ENCODE results near the gene MYL12A. TPM values are rescaled to one million over a fixed set of nuclear protein-coding genes. Genes with fewer than 3 reads are reported as not detected.

The MYL12A gene
- total RNA-seq, 1 donor from 2014 or later, result 702 TPM

DNA sequence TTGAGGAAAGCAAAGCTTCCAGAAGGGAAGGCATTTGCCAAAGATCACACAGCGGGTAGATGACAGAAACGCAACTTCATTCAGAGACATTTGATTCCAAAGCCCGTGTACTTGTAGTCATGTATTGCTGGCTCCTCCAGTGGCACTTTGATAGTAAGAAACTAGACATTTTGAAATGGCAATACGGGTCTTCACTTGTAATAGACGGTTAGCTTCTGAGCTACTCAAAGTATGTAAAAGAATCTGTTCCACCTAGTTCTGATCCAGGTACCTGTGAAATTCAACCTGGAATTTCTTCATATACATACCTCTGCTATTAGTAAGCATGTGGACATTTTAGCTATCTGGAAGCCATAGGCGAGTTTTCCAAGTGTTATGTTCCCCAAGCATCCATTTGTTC, 26.1 kb upstream of the MYL12A start:
- FAIRE-seq, result no peak
- H3K27me3 ChIP-seq (ENCODE audit: control insufficient read depth, insufficient read depth, low read length), result no peaks in the 10 kb centered on the region
- no peak overlapping the region for H3K4me3 ChIP-seq (ENCODE audit: low read depth, low read length)
- peak; percentile 8 for DNase-seq (ENCODE audit: low read depth)
- no peaks in the 10 kb centered on the region for H3K36me3 ChIP-seq (ENCODE audit: control insufficient read depth, insufficient read depth, low read length)
- TF ChIP-seq, protein P1, sequence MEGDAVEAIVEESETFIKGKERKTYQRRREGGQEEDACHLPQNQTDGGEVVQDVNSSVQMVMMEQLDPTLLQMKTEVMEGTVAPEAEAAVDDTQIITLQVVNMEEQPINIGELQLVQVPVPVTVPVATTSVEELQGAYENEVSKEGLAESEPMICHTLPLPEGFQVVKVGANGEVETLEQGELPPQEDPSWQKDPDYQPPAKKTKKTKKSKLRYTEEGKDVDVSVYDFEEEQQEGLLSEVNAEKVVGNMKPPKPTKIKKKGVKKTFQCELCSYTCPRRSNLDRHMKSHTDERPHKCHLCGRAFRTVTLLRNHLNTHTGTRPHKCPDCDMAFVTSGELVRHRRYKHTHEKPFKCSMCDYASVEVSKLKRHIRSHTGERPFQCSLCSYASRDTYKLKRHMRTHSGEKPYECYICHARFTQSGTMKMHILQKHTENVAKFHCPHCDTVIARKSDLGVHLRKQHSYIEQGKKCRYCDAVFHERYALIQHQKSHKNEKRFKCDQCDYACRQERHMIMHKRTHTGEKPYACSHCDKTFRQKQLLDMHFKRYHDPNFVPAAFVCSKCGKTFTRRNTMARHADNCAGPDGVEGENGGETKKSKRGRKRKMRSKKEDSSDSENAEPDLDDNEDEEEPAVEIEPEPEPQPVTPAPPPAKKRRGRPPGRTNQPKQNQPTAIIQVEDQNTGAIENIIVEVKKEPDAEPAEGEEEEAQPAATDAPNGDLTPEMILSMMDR (IDR thresholded peaks at IDR 0.05; ENCODE audit: insufficient read depth, low read length, severe bottlenecking), result no peak

DNA sequence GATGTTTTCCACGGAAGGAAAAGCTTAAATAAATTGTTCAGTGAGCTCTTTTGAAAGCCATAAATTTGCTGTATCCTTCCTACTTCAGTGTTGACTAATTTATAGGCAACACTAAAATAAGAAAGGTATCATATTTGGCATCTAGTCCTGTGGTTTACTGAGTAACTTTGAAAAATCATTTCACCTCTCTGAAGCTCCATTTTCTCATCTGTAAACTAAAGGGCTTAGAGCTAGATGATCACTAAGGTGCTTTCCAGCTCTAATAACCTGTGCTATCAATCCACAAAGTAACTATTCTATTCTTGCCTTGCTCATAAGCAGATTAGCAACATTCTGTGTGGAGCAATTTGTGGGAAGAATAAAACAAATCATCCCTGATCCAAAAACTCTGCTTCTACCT, 24.2 kb upstream of the MYL12A start:
- TF ChIP-seq, protein P1 (IDR thresholded peaks at IDR 0.05; ENCODE audit: insufficient read depth, low read length, severe bottlenecking), result no peak
- H3K36me3 ChIP-seq (ENCODE audit: control insufficient read depth, insufficient read depth, low read length), result no peaks in the 10 kb centered on the region
- FAIRE-seq (no peak), DNase-seq (ENCODE audit: low read depth) (no peak)
- H3K4me3 ChIP-seq (ENCODE audit: low read depth, low read length), result no peak overlapping the region
- H3K27me3 ChIP-seq (ENCODE audit: control insufficient read depth, insufficient read depth, low read length), result no peaks in the 10 kb centered on the region

DNA sequence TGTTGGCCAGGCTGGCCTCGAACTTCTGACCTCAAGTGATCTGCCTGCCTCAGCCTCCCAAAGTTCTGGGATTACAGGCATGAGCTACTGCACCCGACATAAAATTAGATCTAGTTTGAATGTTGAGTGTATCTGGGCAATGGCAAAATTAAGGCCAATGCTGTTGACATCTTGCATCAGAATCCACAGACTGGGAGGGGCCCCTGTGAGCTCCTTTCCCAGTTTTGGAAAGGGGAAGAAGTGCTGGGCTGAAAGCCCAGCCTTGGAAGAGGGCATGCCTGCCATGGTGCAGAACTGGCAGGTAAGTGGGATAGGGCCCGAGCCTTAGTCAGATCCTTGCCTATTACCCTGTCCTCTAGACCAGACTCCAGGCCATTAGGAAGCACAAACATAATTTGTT, 23.4 kb upstream of the MYL12A start:
- Histone ChIP-seq H3K27me3 (ENCODE audit: control insufficient read depth, insufficient read depth, low read length) (no peaks in the 10 kb centered on the region), H3K36me3 (ENCODE audit: control insufficient read depth, insufficient read depth, low read length) (no peaks in the 10 kb centered on the region), H3K4me3 (ENCODE audit: low read depth, low read length) (no peak overlapping the region)
- FAIRE-seq, result no peak
- TF ChIP-seq, protein P1 (IDR thresholded peaks at IDR 0.05; ENCODE audit: insufficient read depth, low read length, severe bottlenecking), result no peak
- DNase-seq (ENCODE audit: low read depth), result no peak

DNA sequence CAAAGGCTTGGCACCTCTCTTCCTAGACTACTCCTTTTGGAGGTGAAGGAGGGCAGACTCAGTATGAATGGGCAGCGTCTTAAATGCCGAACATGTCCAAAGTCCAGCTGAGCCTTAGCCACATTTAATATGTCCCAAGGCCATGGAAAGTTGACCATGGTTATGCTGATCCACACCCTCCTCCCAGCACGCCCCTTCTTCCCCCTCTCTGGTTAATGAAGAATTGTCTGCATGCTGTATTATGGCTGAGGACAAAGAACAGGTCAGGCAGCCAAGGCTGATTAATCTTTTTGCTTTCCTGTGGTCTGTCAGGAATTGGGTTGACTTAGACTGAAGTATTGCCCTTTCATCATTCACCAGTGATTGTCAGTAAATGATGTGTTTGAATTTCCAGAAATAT, 22.0 kb upstream of the MYL12A start:
- TF ChIP-seq, protein P1 (IDR thresholded peaks at IDR 0.05; ENCODE audit: insufficient read depth, low read length, severe bottlenecking), result no peak
- no peak for FAIRE-seq
- no peak for DNase-seq (ENCODE audit: low read depth)
- Histone ChIP-seq H3K27me3 (ENCODE audit: control insufficient read depth, insufficient read depth, low read length) (no peaks in the 10 kb centered on the region), H3K4me3 (ENCODE audit: low read depth, low read length) (no peak overlapping the region), H3K36me3 (ENCODE audit: control insufficient read depth, insufficient read depth, low read length) (no peaks in the 10 kb centered on the region)

DNA sequence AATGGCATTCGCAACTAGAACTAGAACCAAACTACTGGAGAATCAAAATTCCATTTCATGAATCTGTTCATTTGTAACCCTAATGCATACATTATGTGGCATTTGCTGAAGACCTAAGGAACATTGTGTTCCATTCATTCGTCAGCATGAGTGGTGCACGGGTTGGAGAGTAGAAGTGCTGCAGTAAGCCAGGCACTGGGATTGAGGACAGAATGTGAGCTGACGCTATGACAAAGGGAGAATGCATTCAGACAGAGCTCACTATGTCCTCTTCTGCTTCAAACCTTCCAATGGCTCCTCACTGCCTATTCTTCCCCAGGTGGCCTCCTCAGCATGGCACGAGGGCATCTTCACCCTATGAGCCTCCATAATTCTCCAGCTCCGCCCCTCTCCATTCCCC, 21.6 kb upstream of the MYL12A start:
- no peak for DNase-seq (ENCODE audit: low read depth)
- H3K27me3 ChIP-seq (ENCODE audit: control insufficient read depth, insufficient read depth, low read length), result no peaks in the 10 kb centered on the region
- TF ChIP-seq, protein P1 (IDR thresholded peaks at IDR 0.05; ENCODE audit: insufficient read depth, low read length, severe bottlenecking), result no peak
- no peak overlapping the region for H3K4me3 ChIP-seq (ENCODE audit: low read depth, low read length)
- no peak for FAIRE-seq
- H3K36me3 ChIP-seq (ENCODE audit: control insufficient read depth, insufficient read depth, low read length), result no peaks in the 10 kb centered on the region
